ENCODE data around the gene FBXL17.

FBXL17 gene

GRCh38 chr5:107945061-107945460, 436.8 kb downstream of the FBXL17 start:
- no peak for DNase-seq

GRCh38 chr5:107943923-107944322, 438.0 kb downstream of the FBXL17 start:
- DNase-seq = no peak

- DNase-seq = no peak
Observed at GRCh38 chr5:107941036-107941435, 440.9 kb downstream of the FBXL17 start.

- DNase-seq = no peak
Observed at GRCh38 chr5:107937651-107938355, 444.1 kb downstream of the FBXL17 start.

GRCh38 chr5:107937204-107937603, 444.7 kb downstream of the FBXL17 start:
- DNase-seq = peak; percentile 18

GRCh38 chr5:107936515-107936914, 445.4 kb downstream of the FBXL17 start:
- DNase-seq = no peak

- DNase-seq = no peak
Observed at GRCh38 chr5:107935645-107936044, 446.3 kb downstream of the FBXL17 start.

GRCh38 chr5:107933326-107933725, 448.6 kb downstream of the FBXL17 start:
- DNase-seq = no peak

GRCh38 chr5:107930891-107931290, 451.0 kb downstream of the FBXL17 start:
- no peak for DNase-seq

- DNase-seq = no peak
Observed at GRCh38 chr5:107930092-107930491, 451.8 kb downstream of the FBXL17 start.

- no peak for DNase-seq
Observed at GRCh38 chr5:107929080-107929479, 452.8 kb downstream of the FBXL17 start.

- DNase-seq = no peak
Observed at GRCh38 chr5:107926121-107926520, 455.8 kb downstream of the FBXL17 start.

- no peak for DNase-seq
Observed at GRCh38 chr5:107925200-107925599, 456.7 kb downstream of the FBXL17 start.

GRCh38 chr5:107919969-107920368, 461.9 kb downstream of the FBXL17 start:
- no peak for DNase-seq

GRCh38 chr5:107919361-107919760, 462.5 kb downstream of the FBXL17 start:
- DNase-seq = no peak

GRCh38 chr5:107917983-107918382, 463.9 kb downstream of the FBXL17 start:
- no peak for DNase-seq

GRCh38 chr5:107916731-107917725, 464.9 kb downstream of the FBXL17 start:
- DNase-seq = no peak

- no peak for DNase-seq
Observed at GRCh38 chr5:107915176-107915812, 466.6 kb downstream of the FBXL17 start.

- DNase-seq = no peak
Observed at GRCh38 chr5:107913494-107913893, 468.4 kb downstream of the FBXL17 start.

GRCh38 chr5:107900721-107901120, 481.2 kb downstream of the FBXL17 start:
- DNase-seq = no peak

GRCh38 chr5:107894361-107894760, 487.5 kb downstream of the FBXL17 start:
- no peak for DNase-seq

GRCh38 chr5:107893642-107894041, 488.3 kb downstream of the FBXL17 start:
- DNase-seq = no peak

GRCh38 chr5:107889387-107889786, 492.5 kb downstream of the FBXL17 start:
- no peak for DNase-seq

Measured in NCI-H2107 (cell line).